IgD-negative memory B cell (primary cell): Measurements from ENCODE around the gene CENPQ. TPM values are rescaled to one million over a fixed set of nuclear protein-coding genes. Genes with fewer than 3 reads are reported as not detected.
"Not testable (repeated sequence)": the region's sequence is repeated elsewhere in the genome, so short reads cannot be mapped to it uniquely, and the experiment has no call there.

ENCODE experiments used
- H3K27ac Mint-ChIP-seq, 3 donors: one replicate each; pipeline ENCODE4 v1.8.0; 2020 to 2022; ENCODE audit warnings: mild to moderate bottlenecking in 3 of 3, mixed read lengths in 3 of 3, moderate library complexity in 1 of 3
- H3K27me3 Mint-ChIP-seq: one replicate; pipeline ENCODE4 v1.8.0; 2021; ENCODE audit warnings: mixed read lengths
- H3K36me3 Mint-ChIP-seq: one replicate; pipeline ENCODE4 v1.8.0; 2020; ENCODE audit warnings: mild to moderate bottlenecking, mixed read lengths
- H3K4me1 Mint-ChIP-seq, 3 donors: one replicate each; pipeline ENCODE4 v1.8.0; 2020 to 2022; ENCODE audit warnings: mixed read lengths in 3 of 3, mild to moderate bottlenecking in 1 of 3
- H3K4me3 Mint-ChIP-seq, 4 donors: one replicate each; pipeline ENCODE4 v1.8.0; 2020 to 2022; ENCODE audit warnings: mild to moderate bottlenecking in 4 of 4, mixed read lengths in 4 of 4, moderate library complexity in 3 of 4
- H3K9me3 Mint-ChIP-seq, 3 donors: one replicate each; pipeline ENCODE4 v1.8.0; 2020 to 2021; ENCODE audit warnings: mixed read lengths in 3 of 3, mild to moderate bottlenecking in 1 of 3
- polyA plus RNA-seq: library from polyadenylated mRNA; unstranded; fragments of 300-500 nt; fragmentation: Illumina TruSeq; gene quantifications from one replicate; pipeline ENCODE4 v1.2.3, GENCODE V29; 2021

Gene CENPQ
- polyA plus RNA-seq, 1 donor from 2014 or later: 4.6 TPM

DNA sequence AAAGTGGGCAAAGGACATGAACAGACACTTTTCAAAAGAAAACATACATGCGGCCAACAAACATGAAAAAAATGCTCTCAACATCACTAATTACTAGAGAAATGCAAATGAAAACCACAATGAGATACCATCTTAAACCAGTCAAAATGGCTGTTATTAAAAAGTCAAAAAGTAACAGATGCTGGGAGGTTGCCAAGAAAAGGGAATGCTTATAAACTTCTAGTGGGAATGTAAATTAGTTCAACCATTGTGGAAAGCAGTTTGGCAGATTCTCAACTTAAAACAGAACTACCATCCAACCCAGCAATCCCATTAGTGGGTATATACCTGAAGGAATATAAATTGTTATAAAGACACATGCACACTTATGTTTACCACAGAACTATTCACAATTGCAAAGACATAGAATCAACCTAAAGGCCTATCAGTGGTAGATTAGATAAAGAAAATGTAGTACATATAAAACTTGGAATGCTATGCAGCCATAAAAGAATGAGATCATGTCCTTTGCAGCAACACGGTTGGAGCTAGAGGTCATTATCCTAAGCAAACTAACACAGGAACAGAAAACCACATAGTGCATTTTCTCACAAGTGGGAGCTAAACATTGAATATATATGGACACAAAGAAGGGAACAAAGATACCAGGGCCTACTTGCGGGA lies 16.3 kb downstream of the CENPQ start:
- no peaks in the 10 kb centered on the region for H3K27me3 Mint-ChIP-seq
- no peaks in the 10 kb centered on the region for H3K4me1 Mint-ChIP-seq
- no peak overlapping the region for H3K27ac Mint-ChIP-seq
- no peaks in the 10 kb centered on the region for H3K9me3 Mint-ChIP-seq
- H3K4me3 Mint-ChIP-seq: no peak overlapping the region
- H3K36me3 Mint-ChIP-seq: peaks cover 11% of the 10 kb centered on the region

DNA sequence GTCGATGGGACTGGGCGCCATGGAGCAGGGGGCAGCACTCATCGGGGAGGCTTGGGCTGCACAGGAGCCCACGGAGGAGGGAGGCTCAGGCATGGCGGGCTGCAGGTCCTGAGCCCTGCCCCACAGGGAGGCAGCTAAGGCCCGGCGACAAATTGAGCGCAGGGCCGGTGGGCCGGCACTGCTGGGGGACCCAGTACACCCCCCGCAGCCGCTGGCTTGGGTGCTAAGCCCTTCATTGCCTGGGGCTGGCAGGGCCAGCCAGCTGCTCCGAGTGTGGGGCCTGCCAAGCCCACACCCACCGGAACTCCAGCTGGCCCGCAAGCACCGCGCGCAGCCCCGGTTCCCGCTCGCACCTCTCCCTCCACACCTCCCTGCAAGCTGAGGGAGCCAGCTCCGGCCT lies 18.7 kb downstream of the CENPQ start:
- H3K4me3 Mint-ChIP-seq, H3K9me3 Mint-ChIP-seq, H3K27ac Mint-ChIP-seq, H3K27me3 Mint-ChIP-seq, H3K4me1 Mint-ChIP-seq: not testable (repeated sequence)
- peaks cover 11% of the 10 kb centered on the region for H3K36me3 Mint-ChIP-seq

DNA sequence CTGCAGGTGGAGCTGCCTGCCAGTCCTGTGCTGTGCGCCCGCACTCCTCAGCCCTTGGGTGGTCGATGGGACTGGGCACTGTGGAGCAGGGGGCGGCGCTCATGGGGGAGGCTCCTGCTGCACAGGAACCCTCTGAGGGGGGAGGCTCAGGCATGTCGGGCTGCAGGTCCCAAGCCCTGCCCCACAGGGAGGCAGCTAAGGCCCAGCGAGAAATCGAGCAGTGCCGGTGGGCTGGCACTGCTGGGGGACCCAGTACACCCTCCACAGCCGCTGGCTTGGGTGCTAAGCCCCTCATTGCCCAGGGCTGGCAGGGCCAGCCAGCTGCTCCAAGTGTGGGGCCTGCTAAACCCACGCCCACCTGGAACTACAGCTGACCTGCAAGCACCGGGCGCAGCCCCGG lies 20.2 kb downstream of the CENPQ start:
- H3K27ac Mint-ChIP-seq, H3K9me3 Mint-ChIP-seq, H3K4me1 Mint-ChIP-seq, H3K4me3 Mint-ChIP-seq, H3K27me3 Mint-ChIP-seq: not testable (repeated sequence)
- peaks cover 13% of the 10 kb centered on the region for H3K36me3 Mint-ChIP-seq

DNA sequence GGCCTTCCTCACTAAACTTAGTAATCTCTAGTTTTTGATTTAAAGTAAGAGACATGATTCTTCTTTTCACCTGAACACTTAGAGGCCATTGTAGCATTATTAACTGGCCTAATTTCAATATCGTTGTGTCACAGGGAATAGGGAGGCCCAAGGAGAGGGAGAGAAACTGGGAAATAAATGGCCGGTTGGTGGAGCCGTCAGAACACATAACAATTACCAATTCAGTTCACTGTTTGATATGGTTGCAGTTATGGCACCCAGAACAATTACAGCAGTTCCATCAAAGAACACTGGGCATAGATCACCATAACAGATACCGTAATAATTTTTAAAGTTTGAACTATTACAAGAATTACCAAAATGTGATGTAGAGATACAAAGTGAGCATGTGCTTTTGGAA lies 27.5 kb downstream of the CENPQ start:
- H3K4me1 Mint-ChIP-seq: no peaks in the 10 kb centered on the region
- no peaks in the 10 kb centered on the region for H3K9me3 Mint-ChIP-seq
- peaks cover 27% of the 10 kb centered on the region for H3K36me3 Mint-ChIP-seq
- no peak overlapping the region for H3K4me3 Mint-ChIP-seq
- no peak overlapping the region for H3K27ac Mint-ChIP-seq
- H3K27me3 Mint-ChIP-seq: no peaks in the 10 kb centered on the region

DNA sequence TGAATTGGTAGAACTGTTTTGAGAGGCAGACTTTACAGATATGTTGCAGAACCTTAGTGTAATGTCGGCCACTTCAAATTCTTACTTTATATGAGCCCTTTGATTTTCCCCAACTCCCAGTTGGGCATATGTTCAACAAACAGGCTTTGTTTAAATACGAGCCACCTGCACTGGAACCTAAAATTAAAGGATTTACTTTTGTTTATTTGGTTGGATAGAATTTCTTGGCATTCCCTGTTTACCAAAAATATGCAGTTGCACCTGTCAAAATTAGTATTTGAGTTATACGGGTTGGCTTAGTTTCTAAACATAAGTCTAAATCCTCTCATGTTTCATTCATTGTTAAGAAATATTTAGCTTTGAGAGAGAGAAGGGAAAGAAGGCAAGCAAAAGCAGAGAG lies 34.1 kb downstream of the CENPQ start:
- H3K27me3 Mint-ChIP-seq: no peaks in the 10 kb centered on the region
- no peak overlapping the region for H3K4me3 Mint-ChIP-seq
- H3K36me3 Mint-ChIP-seq: peaks cover 9% of the 10 kb centered on the region
- H3K9me3 Mint-ChIP-seq: no peaks in the 10 kb centered on the region
- no peaks in the 10 kb centered on the region for H3K4me1 Mint-ChIP-seq
- H3K27ac Mint-ChIP-seq: no peak overlapping the region

DNA sequence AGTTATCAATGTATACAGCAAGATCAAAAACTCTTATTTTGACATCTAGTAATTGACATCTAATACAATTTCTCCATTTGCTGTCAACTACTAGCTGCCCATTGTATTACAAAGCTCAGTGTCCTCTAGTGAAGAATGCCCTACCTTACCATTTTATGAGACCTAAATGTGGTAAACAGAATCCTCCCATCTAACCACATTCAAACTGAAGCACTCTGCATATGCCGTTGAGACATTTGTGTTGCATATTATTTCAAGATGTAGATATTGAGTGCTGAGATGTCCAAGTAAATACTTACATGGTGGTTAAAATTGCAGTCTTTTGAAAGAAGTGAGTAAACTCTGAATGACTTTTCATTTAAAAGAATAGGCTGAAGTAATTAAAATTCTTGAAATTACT lies 36.0 kb downstream of the CENPQ start:
- Mint-ChIP-seq H3K27me3 (peaks cover 2% of the 10 kb centered on the region), H3K4me3 (no peak overlapping the region), H3K27ac (no peak overlapping the region), H3K36me3 (peaks cover 4% of the 10 kb centered on the region), H3K9me3 (no peaks in the 10 kb centered on the region), H3K4me1 (no peaks in the 10 kb centered on the region)

DNA sequence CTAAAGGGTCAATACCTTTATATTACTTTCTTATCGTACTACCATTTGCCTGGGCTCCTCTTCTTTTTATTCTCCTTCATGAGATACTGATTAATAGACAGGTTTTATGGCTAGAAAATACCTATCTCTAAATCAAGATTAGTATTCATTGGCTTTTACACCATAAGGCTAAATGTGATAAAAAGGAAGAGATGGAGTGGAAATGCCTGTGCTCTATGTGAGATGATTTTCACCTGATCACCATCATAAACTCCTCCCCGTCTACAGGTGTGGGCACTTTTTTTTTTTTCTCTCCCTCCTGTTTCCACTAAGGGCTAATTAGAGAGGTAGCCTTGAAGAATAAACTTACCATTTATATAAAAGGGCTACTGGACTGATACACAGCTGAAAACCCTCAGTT lies 36.5 kb downstream of the CENPQ start, which contains the start of gene GLYATL3:
TSS of gene GLYATL3 (plus strand) at position 301 of the 400 bp plus-strand sequence. CDS start 12,068 bp downstream, outside the sequence.
- Mint-ChIP-seq H3K36me3 (no peaks in the 10 kb centered on the region), H3K4me1 (no peaks in the 10 kb centered on the region), H3K9me3 (no peaks in the 10 kb centered on the region), H3K27me3 (peaks cover 2% of the 10 kb centered on the region), H3K4me3 (no peak within 1 kb of the TSS), H3K27ac (no peak within 1 kb of the TSS)

DNA sequence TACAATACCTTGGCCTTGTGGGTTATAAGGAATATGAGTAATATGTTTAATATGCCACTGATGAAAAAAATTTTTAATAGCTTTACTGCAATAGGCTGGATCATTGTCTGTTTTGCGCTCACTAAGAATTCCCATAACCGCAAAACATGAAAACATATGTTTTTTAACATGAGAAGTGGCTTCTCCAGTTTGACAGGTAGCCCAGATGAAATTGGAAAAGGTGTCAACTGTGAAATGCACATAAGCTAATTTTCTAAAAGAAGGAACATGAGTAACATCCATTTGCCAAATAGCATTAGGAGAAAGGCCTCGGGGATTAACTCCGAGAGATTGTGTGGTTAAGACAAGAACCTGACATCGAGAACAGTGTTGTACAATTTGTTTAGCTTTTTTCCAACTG lies 41.5 kb downstream of the CENPQ start:
- Mint-ChIP-seq H3K4me3 (no peak overlapping the region), H3K27me3 (peaks cover 4% of the 10 kb centered on the region), H3K4me1 (peaks cover 0 to 1% (median 0%) of the 10 kb centered on the region in 3 donors), H3K27ac (no peak overlapping the region), H3K36me3 (no peaks in the 10 kb centered on the region), H3K9me3 (peaks cover 0 to 5% (median 3%) of the 10 kb centered on the region in 3 donors)

DNA sequence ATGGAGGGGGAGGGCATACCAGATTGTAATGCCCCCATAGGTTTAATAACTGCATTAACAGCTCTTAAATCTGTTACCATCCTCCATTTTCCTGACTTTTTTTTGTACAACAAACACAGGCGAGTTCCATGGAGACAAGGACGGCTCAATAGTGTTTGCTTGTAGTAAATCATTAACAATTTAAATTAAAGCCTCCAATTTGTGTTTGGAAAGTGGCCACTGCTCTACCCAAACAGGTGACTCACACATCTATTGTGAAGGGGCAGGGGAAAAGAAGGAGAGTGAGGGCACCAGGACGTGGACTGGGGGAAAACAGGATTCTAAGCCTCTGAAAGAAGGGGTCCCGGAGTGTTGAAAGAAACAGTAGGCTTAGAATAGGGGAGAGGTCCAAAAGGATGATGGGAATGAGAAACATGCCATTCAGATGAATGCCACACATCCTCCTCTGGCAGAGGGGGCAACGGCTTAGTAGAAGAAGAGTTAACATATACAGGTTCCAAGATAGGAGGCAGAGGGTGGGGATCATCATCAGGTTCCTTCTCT lies 43.5 kb downstream of the CENPQ start:
- Mint-ChIP-seq H3K27ac (no peak overlapping the region), H3K27me3 (peaks cover 4% of the 10 kb centered on the region), H3K36me3 (no peaks in the 10 kb centered on the region), H3K4me3 (no peak overlapping the region), H3K4me1 (peaks cover 0 to 1% (median 0%) of the 10 kb centered on the region in 3 donors), H3K9me3 (peaks cover 2 to 5% (median 3%) of the 10 kb centered on the region in 3 donors)

DNA sequence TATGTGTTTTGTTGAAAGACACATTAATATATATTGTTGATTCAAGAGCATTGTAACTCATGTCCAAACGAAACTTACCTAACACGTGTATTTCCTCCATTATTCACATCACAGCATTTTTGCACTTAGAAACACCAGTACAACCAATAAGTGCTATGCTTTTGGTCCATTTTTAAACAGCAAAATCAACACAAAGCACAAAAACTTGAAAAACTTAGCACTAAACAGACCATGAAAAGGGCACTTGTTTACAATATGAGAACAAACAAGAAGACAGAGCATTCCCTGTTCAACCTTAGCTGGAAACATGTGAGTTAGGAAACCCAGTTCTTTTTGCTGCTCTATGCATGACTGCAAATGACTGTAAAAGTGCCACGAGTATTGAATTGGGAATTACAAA lies 46.2 kb downstream of the CENPQ start:
- no peak overlapping the region for H3K4me3 Mint-ChIP-seq
- H3K27ac Mint-ChIP-seq: no peak overlapping the region
- H3K9me3 Mint-ChIP-seq: peaks cover 2 to 6% (median 3%) of the 10 kb centered on the region in 3 donors
- H3K4me1 Mint-ChIP-seq: peaks cover 0 to 1% (median 0%) of the 10 kb centered on the region in 3 donors
- no peaks in the 10 kb centered on the region for H3K36me3 Mint-ChIP-seq
- peaks cover 3% of the 10 kb centered on the region for H3K27me3 Mint-ChIP-seq

DNA sequence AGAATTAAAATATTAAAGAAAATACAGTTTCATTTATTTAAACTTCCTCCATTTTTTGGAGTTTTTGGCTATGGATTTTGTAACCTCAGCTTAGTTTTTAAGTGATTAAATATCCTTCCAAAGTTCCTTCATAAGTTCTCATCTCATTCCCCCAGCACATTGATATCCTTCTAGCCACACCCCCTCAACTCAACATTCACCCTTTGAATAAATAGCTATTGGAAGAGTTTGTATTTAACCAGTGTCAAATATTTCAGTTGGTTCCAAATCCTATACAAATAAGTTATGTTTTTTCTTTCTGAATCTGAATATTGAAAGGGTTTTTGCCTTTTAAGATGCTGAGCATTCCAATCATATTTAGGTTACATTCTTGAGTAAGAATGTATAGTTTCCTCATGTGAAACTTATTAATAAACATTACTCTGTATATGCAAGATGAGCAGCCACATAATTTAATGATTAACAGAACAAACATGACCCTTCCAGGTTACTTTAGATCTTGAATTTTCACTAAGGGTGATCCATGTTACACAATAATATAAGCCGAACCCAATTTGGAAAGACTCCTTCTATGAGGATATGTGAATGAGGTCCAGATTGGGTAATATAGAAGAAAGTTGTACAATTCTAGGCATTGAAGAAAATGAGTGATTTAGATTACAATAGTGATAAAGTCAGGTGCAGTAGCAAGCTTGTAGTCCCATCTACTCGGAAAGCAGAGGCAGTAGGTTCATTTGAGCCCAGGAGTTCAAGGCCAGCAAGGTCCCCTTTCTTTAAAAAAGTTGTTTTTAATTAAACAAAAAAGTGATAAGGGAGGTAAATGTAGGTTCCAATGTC lies 50.2 kb downstream of the CENPQ start:
- Mint-ChIP-seq H3K27me3 (peaks cover 9% of the 10 kb centered on the region), H3K36me3 (peaks cover 1% of the 10 kb centered on the region), H3K27ac (no peak overlapping the region), H3K4me1 (no peaks in the 10 kb centered on the region), H3K9me3 (peaks cover 0 to 2% (median 1%) of the 10 kb centered on the region in 3 donors), H3K4me3 (no peak overlapping the region)

DNA sequence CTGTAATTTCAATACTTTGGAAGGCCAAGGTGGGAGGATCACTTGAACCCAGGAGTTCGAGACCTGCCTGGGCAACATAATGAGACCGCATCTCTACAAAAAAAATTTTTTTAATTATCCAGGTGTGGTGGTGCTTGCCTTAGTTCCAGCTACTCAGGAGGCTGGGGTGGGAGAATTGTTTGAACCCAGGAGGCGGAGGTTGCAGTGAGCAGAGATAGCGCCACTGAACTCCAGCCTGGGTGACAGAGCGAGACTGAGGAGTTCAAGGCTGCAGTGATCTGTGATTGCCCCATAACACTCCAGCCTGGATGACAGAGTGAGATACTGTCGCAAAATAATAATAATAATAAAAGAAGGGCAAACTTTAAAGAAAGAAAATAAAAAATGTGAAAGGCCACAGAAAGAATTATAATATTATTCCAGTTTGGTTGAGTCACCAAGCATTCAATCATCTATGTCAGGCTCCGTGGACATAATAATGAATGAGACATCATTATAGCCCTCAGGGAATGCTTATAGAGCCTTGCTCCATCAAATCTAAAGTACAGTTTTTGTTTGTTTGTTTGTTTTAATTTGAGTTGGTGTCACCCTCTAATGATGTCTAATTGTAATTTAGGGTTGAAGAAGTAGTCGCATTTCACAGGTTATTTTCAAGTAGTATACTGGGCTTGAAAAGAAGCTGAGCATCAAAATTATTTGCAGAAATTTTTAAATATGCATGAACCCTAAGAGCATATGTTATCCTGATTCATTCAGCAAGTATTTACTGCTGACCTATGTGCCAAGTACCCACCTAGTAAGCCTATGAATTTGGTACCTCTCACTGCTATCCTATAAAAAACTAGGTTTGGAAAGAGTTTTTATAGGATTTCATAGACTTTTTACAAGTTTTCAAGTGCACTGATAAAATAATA lies 51.7 kb downstream of the CENPQ start:
- no peak overlapping the region for H3K4me3 Mint-ChIP-seq

DNA sequence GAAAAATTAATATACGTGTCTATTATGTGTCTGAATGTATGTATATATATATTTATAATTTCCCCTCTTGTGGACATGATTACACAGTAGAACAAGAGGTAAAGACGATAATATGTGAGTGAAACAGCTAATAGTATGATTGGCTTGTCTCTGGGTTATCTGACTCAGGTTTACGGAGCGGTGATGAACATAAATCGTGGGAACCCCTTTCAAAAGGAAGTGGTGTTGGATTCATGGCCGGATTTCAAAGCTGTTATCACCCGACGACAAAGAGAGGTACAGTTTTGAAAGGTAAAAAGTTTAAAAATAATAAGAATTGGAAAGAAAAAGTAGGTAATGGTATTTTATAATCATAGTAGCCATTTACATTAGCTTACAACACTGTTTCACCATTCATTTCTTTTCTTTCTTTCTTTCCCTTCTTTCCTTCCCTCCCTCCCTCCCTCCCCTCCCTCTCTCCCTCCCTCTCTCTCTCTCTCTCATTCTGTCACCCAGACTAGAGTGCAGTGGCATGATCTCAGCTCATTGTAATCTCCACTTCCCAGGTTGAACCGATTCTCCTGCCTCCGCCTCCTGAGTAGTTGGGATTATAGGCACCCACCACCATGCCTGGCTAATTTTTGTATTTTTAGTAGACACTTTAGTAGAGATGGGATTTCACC lies 52.4 kb downstream of the CENPQ start:
- Mint-ChIP-seq H3K9me3 (peaks cover 0 to 2% (median 1%) of the 10 kb centered on the region in 3 donors), H3K4me1 (no peaks in the 10 kb centered on the region), H3K27me3 (peaks cover 6% of the 10 kb centered on the region), H3K4me3 (no peak overlapping the region), H3K36me3 (peaks cover 1% of the 10 kb centered on the region), H3K27ac (no peak overlapping the region)

More for the DNA sequence above, 51.7 kb downstream of the CENPQ start:
- Mint-ChIP-seq H3K9me3 (peaks cover 0 to 2% (median 1%) of the 10 kb centered on the region in 3 donors), H3K27me3 (peaks cover 6% of the 10 kb centered on the region), H3K27ac (no peak overlapping the region), H3K4me1 (no peaks in the 10 kb centered on the region), H3K36me3 (peaks cover 1% of the 10 kb centered on the region)

DNA sequence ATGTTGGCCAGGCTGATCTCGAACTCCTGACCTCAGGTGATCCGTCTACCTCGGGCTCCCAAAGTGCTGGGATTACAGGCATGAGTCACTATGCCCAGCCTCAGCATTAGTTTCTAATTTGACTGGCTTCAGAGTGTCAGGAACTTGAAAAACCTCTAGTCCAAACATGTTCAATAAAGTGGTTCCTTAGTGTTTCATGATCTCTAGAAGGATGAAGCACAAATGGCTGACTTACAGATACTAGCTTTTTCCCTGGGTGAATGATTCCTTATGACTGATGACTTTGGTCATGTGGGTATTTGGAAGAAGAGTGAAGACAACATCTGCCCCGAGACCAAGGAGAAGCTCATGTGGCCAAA lies 53.0 kb downstream of the CENPQ start:
- Mint-ChIP-seq H3K4me1 (no peaks in the 10 kb centered on the region), H3K36me3 (peaks cover 1% of the 10 kb centered on the region), H3K27ac (no peak overlapping the region), H3K27me3 (peaks cover 6% of the 10 kb centered on the region), H3K9me3 (peaks cover 0 to 2% (median 1%) of the 10 kb centered on the region in 3 donors), H3K4me3 (no peak overlapping the region)
